Activated CD8-positive, alpha-beta T cell treated with anti-CD3 and anti-CD28 coated beads, Interleukin-2, amount 10 ng/mL, durations not matched to agents 7 days and 5 days (primary cell): Measurements from ENCODE around the gene CRYL1. TPM values are rescaled to one million over a fixed set of nuclear protein-coding genes. Genes with fewer than 3 reads are reported as not detected.

Source experiments
- ATAC-seq: fragments of 150-1000 bp; cut with Tn5 transposase; one replicate; pipeline ENCODE4 v1.10.0; 2021; ENCODE audit warnings: moderate library complexity
- CTCF ChIA-PET: fragments of 350-600 bp; sonication (Branson Sonifier 250); formaldehyde crosslinking; loops from one replicate; lab custom pipeline; 2021; ENCODE audit warnings: antibody characterized with exemption; lab: Charles Lee
- POLR2A ChIA-PET: fragments of 350-600 bp; sonication (Branson Sonifier 250); formaldehyde crosslinking; loops from one replicate; lab custom pipeline; 2021; ENCODE audit warnings: antibody characterized with exemption; lab: Charles Lee
- DNase-seq: peaks from one replicate; pipeline ENCODE4 v3.0.0-alpha.2; 2020
- H3K27ac Mint-ChIP-seq: one replicate; pipeline ENCODE4 v1.8.0; 2021; ENCODE audit warnings: mild to moderate bottlenecking, mixed read lengths
- H3K27me3 Mint-ChIP-seq: one replicate; pipeline ENCODE4 v1.8.0; 2021; ENCODE audit warnings: low read depth, mixed read lengths
- H3K36me3 Mint-ChIP-seq: one replicate; pipeline ENCODE4 v1.8.0; 2021; ENCODE audit warnings: low read depth, mixed read lengths
- H3K4me1 Mint-ChIP-seq: one replicate; pipeline ENCODE4 v1.8.0; 2021; ENCODE audit warnings: low read depth, mixed read lengths
- H3K4me3 Mint-ChIP-seq: one replicate; pipeline ENCODE4 v1.8.0; 2021; ENCODE audit warnings: mild to moderate bottlenecking, mixed read lengths
- H3K9me3 Mint-ChIP-seq: one replicate; pipeline ENCODE4 v1.8.0; 2022; ENCODE audit warnings: mixed read lengths; ENCODE audit not compliant: insufficient read depth
- total RNA-seq, 2 experiments: library from RNA; stranded (reverse); gene quantifications; one replicate each; pipeline ENCODE4 v1.2.3, GENCODE V29; 2021

The CRYL1 gene
- 10 to 100 TPM; 11.5 to 13.2 TPM for total RNA-seq

- Mint-ChIP-seq H3K9me3 (no peaks in the 10 kb centered on the region), H3K4me1 (peaks cover 24% of the 10 kb centered on the region), H3K36me3 (peaks cover 3% of the 10 kb centered on the region), H3K27ac (peak within 1 kb of the TSS; percentile 96), H3K27me3 (peaks cover 3% of the 10 kb centered on the region), H3K4me3 (peak within 1 kb of the TSS; percentile 84)
- CTCF ChIA-PET = interaction anchor here (0.8 to 1.2 kb wide), 3 partner anchors 16 to 303 kb away, joined by 3 read pairs; no protein-coding TSS in a partner anchor
- DNase-seq (peak; percentile 74), ATAC-seq (peak; percentile 94)
- POLR2A ChIA-PET = interaction anchor here (1.2 kb wide), 1 partner anchor 11 kb away, joined by 3 read pairs; no protein-coding TSS in a partner anchor
These were observed at the start of gene CRYL1 for GRCh38 chr13:20525601-20526544. Gene CRYL1, minus strand, starts transcription at chr13:20525857. Its CDS starts 63 bp downstream, at chr13:20525794.

GRCh38 chr13:20573636-20574035, 48.0 kb upstream of the CRYL1 start:
- ATAC-seq (no peak), DNase-seq (no peak)
- Mint-ChIP-seq H3K4me1 (no peaks in the 10 kb centered on the region), H3K27ac (no peak overlapping the region), H3K36me3 (peaks cover 19% of the 10 kb centered on the region), H3K27me3 (no peaks in the 10 kb centered on the region), H3K9me3 (no peaks in the 10 kb centered on the region), H3K4me3 (no peak overlapping the region)
- POLR2A ChIA-PET = no interaction called here
- CTCF ChIA-PET = no interaction called here

- Mint-ChIP-seq H3K27me3 (no peaks in the 10 kb centered on the region), H3K9me3 (no peaks in the 10 kb centered on the region), H3K36me3 (peaks cover 17% of the 10 kb centered on the region), H3K4me3 (no peak overlapping the region), H3K27ac (no peak overlapping the region), H3K4me1 (peaks cover 1% of the 10 kb centered on the region)
- POLR2A ChIA-PET = no interaction called here
- CTCF ChIA-PET = no interaction called here
- DNase-seq = no peak
- no peak for ATAC-seq
These were observed 47.5 kb upstream of the CRYL1 start for GRCh38 chr13:20573186-20573585.

GRCh38 chr13:20571676-20572075, 46.0 kb upstream of the CRYL1 start:
- no peak for ATAC-seq
- POLR2A ChIA-PET = no interaction called here
- CTCF ChIA-PET = no interaction called here
- no peak for DNase-seq
- Mint-ChIP-seq H3K27ac (no peak overlapping the region), H3K9me3 (no peaks in the 10 kb centered on the region), H3K4me3 (no peak overlapping the region), H3K27me3 (no peaks in the 10 kb centered on the region), H3K36me3 (peaks cover 10% of the 10 kb centered on the region), H3K4me1 (peaks cover 11% of the 10 kb centered on the region)

GRCh38 chr13:20570517-20570916, 44.9 kb upstream of the CRYL1 start:
- Mint-ChIP-seq H3K27ac (no peak overlapping the region), H3K27me3 (no peaks in the 10 kb centered on the region), H3K4me3 (no peak overlapping the region), H3K36me3 (peaks cover 6% of the 10 kb centered on the region), H3K4me1 (peaks cover 16% of the 10 kb centered on the region), H3K9me3 (peaks cover 2% of the 10 kb centered on the region)
- ATAC-seq (no peak), DNase-seq (no peak)
- ChIA-PET CTCF (no interaction called here), POLR2A (no interaction called here)

- ChIA-PET CTCF (interaction anchor here (0.6 to 1.1 kb wide), 3 partner anchors 183 to 371 kb away, joined by 3 to 4 read pairs (median 3); no protein-coding TSS in a partner anchor), POLR2A (interaction anchor here (2.6 kb wide), 1 partner anchor 206 kb away, joined by 8 read pairs; the partner anchor contains the start of gene EEF1AKMT1)
- Mint-ChIP-seq H3K9me3 (peaks cover 15% of the 10 kb centered on the region), H3K27me3 (no peaks in the 10 kb centered on the region), H3K36me3 (peaks cover 10% of the 10 kb centered on the region), H3K27ac (peak overlapping the region; percentile 88), H3K4me3 (peak overlapping the region; percentile 89), H3K4me1 (peaks cover 16% of the 10 kb centered on the region)
- DNase-seq (no peak), ATAC-seq (no peak)
These were observed 42.3 kb upstream of the CRYL1 start for GRCh38 chr13:20567881-20568528.

GRCh38 chr13:20566898-20567874, 41.5 kb upstream of the CRYL1 start, which contains the start of gene IFT88:
Gene IFT88, plus strand, starts transcription at chr13:20567157. Its CDS starts 7,229 bp downstream, at chr13:20574386.
- peak within 1 kb of the TSS; percentile 88 for H3K27ac Mint-ChIP-seq
- ATAC-seq = peak; percentile 90
- no peaks in the 10 kb centered on the region for H3K27me3 Mint-ChIP-seq
- peaks cover 16% of the 10 kb centered on the region for H3K4me1 Mint-ChIP-seq
- DNase-seq = peak; percentile 88
- CTCF ChIA-PET = interaction anchor here (1.0 to 1.1 kb wide), 2 partner anchors 249 to 370 kb away, joined by 3 to 4 read pairs; no protein-coding TSS in a partner anchor
- peaks cover 10% of the 10 kb centered on the region for H3K36me3 Mint-ChIP-seq
- POLR2A ChIA-PET = interaction anchor here (2.6 kb wide), 1 partner anchor 206 kb away, joined by 8 read pairs; the partner anchor contains the start of gene EEF1AKMT1
- peak within 1 kb of the TSS; percentile 89 for H3K4me3 Mint-ChIP-seq
- H3K9me3 Mint-ChIP-seq = peaks cover 15% of the 10 kb centered on the region

- DNase-seq (no peak), ATAC-seq (no peak)
- ChIA-PET POLR2A (interaction anchor here (2.6 kb wide), 1 partner anchor 207 kb away, joined by 8 read pairs; the partner anchor contains the start of gene EEF1AKMT1), CTCF (no interaction called here)
- H3K4me1 Mint-ChIP-seq = peaks cover 16% of the 10 kb centered on the region
- H3K27me3 Mint-ChIP-seq = peaks cover 4% of the 10 kb centered on the region
- peak overlapping the region; percentile 89 for H3K4me3 Mint-ChIP-seq
- peaks cover 15% of the 10 kb centered on the region for H3K9me3 Mint-ChIP-seq
- H3K27ac Mint-ChIP-seq = peak overlapping the region; percentile 88
- H3K36me3 Mint-ChIP-seq = peaks cover 10% of the 10 kb centered on the region
These were observed 40.8 kb upstream of the CRYL1 start for GRCh38 chr13:20566468-20566897.

GRCh38 chr13:20565115-20565736, 39.6 kb upstream of the CRYL1 start:
- DNase-seq = no peak
- ChIA-PET CTCF (no interaction called here), POLR2A (no interaction called here)
- Mint-ChIP-seq H3K4me3 (peak overlapping the region; percentile 16), H3K9me3 (peaks cover 15% of the 10 kb centered on the region), H3K4me1 (peaks cover 16% of the 10 kb centered on the region), H3K36me3 (peaks cover 8% of the 10 kb centered on the region), H3K27ac (no peak overlapping the region), H3K27me3 (peaks cover 4% of the 10 kb centered on the region)
- no peak for ATAC-seq

- Mint-ChIP-seq H3K4me1 (peaks cover 5% of the 10 kb centered on the region), H3K36me3 (peaks cover 8% of the 10 kb centered on the region), H3K9me3 (peaks cover 15% of the 10 kb centered on the region), H3K27me3 (peaks cover 4% of the 10 kb centered on the region), H3K27ac (no peak overlapping the region), H3K4me3 (no peak overlapping the region)
- ChIA-PET CTCF (no interaction called here), POLR2A (no interaction called here)
- no peak for DNase-seq
- no peak for ATAC-seq
These were observed 36.1 kb upstream of the CRYL1 start for GRCh38 chr13:20561741-20562140.
